Neural cell (in vitro differentiated cells): ENCODE results near the gene MGAT4C. TPM values are rescaled to one million over a fixed set of nuclear protein-coding genes. Genes with fewer than 3 reads are reported as not detected.

ENCODE experiments used
- H2AFZ ChIP-seq: fragments of 200-600, 300-800 bp; sonication (generic), shearing (Covaris generic); 2 replicates; pipeline ENCODE4 v1.6.0; 2014; ENCODE audit warnings: low read depth, mild to moderate bottlenecking, antibody characterized with exemption, low read length, moderate library complexity
- H3F3A ChIP-seq: fragments of 200-600 bp; shearing (Covaris generic); 2 replicates; pipeline ENCODE4 v1.6.1; 2016; ENCODE audit warnings: mild to moderate bottlenecking, moderate library complexity, mixed read lengths, antibody characterized with exemption, low read length; ENCODE audit not compliant: insufficient read depth, poor library complexity, severe bottlenecking
- H3K27ac ChIP-seq: fragments of 200-600, 300-800 bp; sonication (generic), shearing (Covaris generic); 2 replicates; pipeline ENCODE4 v1.5.1; 2014; ENCODE audit warnings: mild to moderate bottlenecking, low read length, moderate library complexity
- H3K27me3 ChIP-seq: fragments of 300-800, 200-600 bp; sonication (generic), shearing (Covaris generic); 2 replicates; pipeline ENCODE4 v1.6.0; 2014; ENCODE audit warnings: mild to moderate bottlenecking, low read depth, low read length, moderate library complexity; ENCODE audit not compliant: insufficient read depth
- H3K36me3 ChIP-seq: fragments of 300-800, 200-600 bp; sonication (generic), shearing (Covaris generic); 2 replicates; pipeline ENCODE4 v1.5.1; 2014; ENCODE audit warnings: mild to moderate bottlenecking, antibody characterized with exemption, low read length, moderate library complexity; ENCODE audit not compliant: insufficient read depth
- H3K4me2 ChIP-seq: fragments of 300-800, 200-600 bp; sonication (generic), shearing (Covaris generic); 2 replicates; pipeline ENCODE4 v1.6.0; 2014; ENCODE audit warnings: mild to moderate bottlenecking, low read length
- H3K4me3 ChIP-seq: fragments of 300-800, 200-600 bp; sonication (generic), shearing (Covaris generic); 2 replicates; pipeline ENCODE4 v1.5.1; 2014; ENCODE audit warnings: mild to moderate bottlenecking, low read length, moderate library complexity
- H3K79me2 ChIP-seq: fragments of 200-600 bp; shearing (Covaris generic); replicated peaks from 2 replicates; pipeline ENCODE4 v1.6.0; 2014; ENCODE audit warnings: mild to moderate bottlenecking, low read length, moderate library complexity; ENCODE audit not compliant: insufficient read depth
- H3K9ac ChIP-seq: fragments of 300-800, 200-600 bp; sonication (generic), shearing (Covaris generic); 2 replicates; pipeline ENCODE4 v1.6.1; 2016; ENCODE audit warnings: mild to moderate bottlenecking, low read length, mixed read lengths
- H3K9me2 ChIP-seq: fragments of 200-600 bp; shearing (Covaris generic); 2 replicates; pipeline ENCODE4 v1.6.1; 2016; ENCODE audit warnings: mild to moderate bottlenecking, low read length, mixed read lengths; ENCODE audit not compliant: insufficient read depth
- H3K9me3 ChIP-seq: fragments of 200-600, 300-800 bp; sonication (generic), shearing (Covaris generic); 2 replicates; pipeline ENCODE4 v1.6.1; 2016; ENCODE audit warnings: mild to moderate bottlenecking, mixed run types, low read length, moderate library complexity, mixed read lengths
- H4K20me1 ChIP-seq: fragments of 200-600 bp; shearing (Covaris generic); 2 replicates; pipeline ENCODE4 v1.6.1; 2016; ENCODE audit warnings: mild to moderate bottlenecking, mixed run types; ENCODE audit not compliant: insufficient read depth
- CTCF ChIP-seq: fragments of 450-650 bp; IDR thresholded peaks from 2 replicates; pipeline ENCODE4 v1.5.1; 2014; ENCODE audit warnings: antibody characterized with exemption, mild to moderate bottlenecking, moderate library complexity; ENCODE audit not compliant: poor library complexity, severe bottlenecking
- EP300 ChIP-seq: fragments of 450-650 bp; conservative IDR thresholded peaks from 2 replicates; pipeline ENCODE4 v1.6.1; 2014; ENCODE audit warnings: antibody characterized with exemption, mild to moderate bottlenecking, moderate library complexity; ENCODE audit not compliant: poor library complexity, severe bottlenecking
- EZH2 ChIP-seq: fragments of 200-600, 300-800 bp; shearing (Covaris generic), sonication (generic); IDR thresholded peaks from 2 replicates; pipeline ENCODE4 v1.6.1; 2014; ENCODE audit warnings: antibody characterized with exemption, low read length, borderline replicate concordance, mild to moderate bottlenecking; ENCODE audit not compliant: insufficient read depth, poor library complexity, severe bottlenecking
- MXI1 ChIP-seq: fragments of 450-650 bp; conservative IDR thresholded peaks from 2 replicates; pipeline ENCODE4 v1.6.1; 2014; ENCODE audit warnings: antibody characterized with exemption, mild to moderate bottlenecking; ENCODE audit not compliant: poor library complexity, severe bottlenecking
- POLR2AphosphoS5 ChIP-seq: IDR thresholded peaks from 2 replicates; pipeline ENCODE4 v1.6.1; 2012
- RAD21 ChIP-seq: fragments of 450-650 bp; conservative IDR thresholded peaks from 2 replicates; pipeline ENCODE4 v1.6.1; 2014; ENCODE audit warnings: antibody characterized with exemption, mild to moderate bottlenecking, moderate library complexity
- REST ChIP-seq: IDR thresholded peaks from 2 replicates; pipeline ENCODE4 v1.6.1; 2012; ENCODE audit warnings: borderline replicate concordance
- SMC3 ChIP-seq: fragments of 450-650 bp; conservative IDR thresholded peaks from 2 replicates; pipeline ENCODE4 v1.6.1; 2014; ENCODE audit warnings: antibody characterized with exemption, mild to moderate bottlenecking, moderate library complexity; ENCODE audit not compliant: poor library complexity
- TAF1 ChIP-seq: IDR thresholded peaks from 2 replicates; pipeline ENCODE4 v1.6.1; 2012; ENCODE audit warnings: low read depth
- polyA plus RNA-seq: library from polyadenylated mRNA; depleted of rRNA; stranded (reverse); fragments of >200 nt; gene quantifications from 2 replicates; pipeline ENCODE4 v1.2.3, GENCODE V29; 2014

Gene MGAT4C
- polyA plus RNA-seq, 1 donor from 2014 or later: 20.7 TPM

GRCh38 chr12:86042062-86042461 is 214.1 kb downstream of the MGAT4C start:
- peaks cover 4% of the 10 kb centered on the region for H3K9me3 ChIP-seq
- no peak overlapping the region for H3K4me3 ChIP-seq
- no peaks in the 10 kb centered on the region for H3K9me2 ChIP-seq
- no peak overlapping the region for H3K27ac ChIP-seq
- TF ChIP-seq EZH2 (no peak), MXI1 (no peak), EP300 (no peak), CTCF (no peak), SMC3 (no peak), POLR2AphosphoS5 (no peak), TAF1 (no peak), RAD21 (no peak), REST (no peak)
- H3K27me3 ChIP-seq: no peaks in the 10 kb centered on the region
- no peaks in the 10 kb centered on the region for H3K79me2 ChIP-seq
- no peak overlapping the region for H2AFZ ChIP-seq
- no peaks in the 10 kb centered on the region for H4K20me1 ChIP-seq
- no peak overlapping the region for H3K9ac ChIP-seq
- no peak overlapping the region for H3K4me2 ChIP-seq
- no peaks in the 10 kb centered on the region for H3F3A ChIP-seq
- no peaks in the 10 kb centered on the region for H3K36me3 ChIP-seq

- H3K9me2 ChIP-seq: no peaks in the 10 kb centered on the region
- no peaks in the 10 kb centered on the region for H3K27me3 ChIP-seq
- no peaks in the 10 kb centered on the region for H3K79me2 ChIP-seq
- H3K9me3 ChIP-seq: no peaks in the 10 kb centered on the region
- no peak overlapping the region for H3K4me3 ChIP-seq
- H3F3A ChIP-seq: no peaks in the 10 kb centered on the region
- no peak for TF ChIP-seq EP300
- TF ChIP-seq CTCF: no peak
- TF ChIP-seq MXI1: no peak
- no peaks in the 10 kb centered on the region for H3K36me3 ChIP-seq
- H3K9ac ChIP-seq: no peak overlapping the region
- H3K4me2 ChIP-seq: no peak overlapping the region
- no peak overlapping the region for H2AFZ ChIP-seq
- H3K27ac ChIP-seq: no peak overlapping the region
- no peaks in the 10 kb centered on the region for H4K20me1 ChIP-seq
Observed at GRCh38 chr12:86018361-86018760, 237.8 kb downstream of the MGAT4C start.
